ENCODE data around the gene OPHN1. TPM values are rescaled to one million over a fixed set of nuclear protein-coding genes. Genes with fewer than 3 reads are reported as not detected.

Gene OPHN1
- total RNA-seq, 1 experiment from 2014 or later: 4.0 TPM

DNA sequence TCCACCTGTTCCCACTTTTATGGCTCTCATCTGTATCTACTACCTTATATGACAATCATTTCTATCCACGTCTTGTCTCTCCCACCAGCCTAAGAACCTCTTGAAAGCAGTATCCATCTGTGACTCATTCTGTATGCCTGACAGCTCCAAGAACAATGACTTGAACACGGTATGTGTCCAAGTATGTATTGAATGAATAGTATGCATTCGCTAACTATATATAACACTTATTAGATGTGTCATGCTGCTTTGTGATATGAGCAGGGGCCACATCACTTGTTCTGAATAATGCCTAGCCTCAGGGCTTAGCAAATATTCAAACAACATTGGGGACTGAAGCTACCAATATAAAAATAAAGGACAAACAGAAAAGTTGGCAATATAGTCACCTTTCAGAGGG lies 4.9 kb downstream of the OPHN1 start:
- ChIA-PET CTCF (no interaction called here), POLR2A (no interaction called here)
- H3K4me3 Mint-ChIP-seq (ENCODE audit: unreplicated experiment): no peak overlapping the region
- peaks cover 34% of the 10 kb centered on the region for H3K27me3 Mint-ChIP-seq (ENCODE audit: insufficient read depth, unreplicated experiment)
- TF ChIP-seq, protein P1, sequence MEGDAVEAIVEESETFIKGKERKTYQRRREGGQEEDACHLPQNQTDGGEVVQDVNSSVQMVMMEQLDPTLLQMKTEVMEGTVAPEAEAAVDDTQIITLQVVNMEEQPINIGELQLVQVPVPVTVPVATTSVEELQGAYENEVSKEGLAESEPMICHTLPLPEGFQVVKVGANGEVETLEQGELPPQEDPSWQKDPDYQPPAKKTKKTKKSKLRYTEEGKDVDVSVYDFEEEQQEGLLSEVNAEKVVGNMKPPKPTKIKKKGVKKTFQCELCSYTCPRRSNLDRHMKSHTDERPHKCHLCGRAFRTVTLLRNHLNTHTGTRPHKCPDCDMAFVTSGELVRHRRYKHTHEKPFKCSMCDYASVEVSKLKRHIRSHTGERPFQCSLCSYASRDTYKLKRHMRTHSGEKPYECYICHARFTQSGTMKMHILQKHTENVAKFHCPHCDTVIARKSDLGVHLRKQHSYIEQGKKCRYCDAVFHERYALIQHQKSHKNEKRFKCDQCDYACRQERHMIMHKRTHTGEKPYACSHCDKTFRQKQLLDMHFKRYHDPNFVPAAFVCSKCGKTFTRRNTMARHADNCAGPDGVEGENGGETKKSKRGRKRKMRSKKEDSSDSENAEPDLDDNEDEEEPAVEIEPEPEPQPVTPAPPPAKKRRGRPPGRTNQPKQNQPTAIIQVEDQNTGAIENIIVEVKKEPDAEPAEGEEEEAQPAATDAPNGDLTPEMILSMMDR (IDR thresholded peaks at IDR 0.05; ENCODE audit: unreplicated experiment): no peak
- H3K4me1 Mint-ChIP-seq (ENCODE audit: insufficient read depth, unreplicated experiment): peaks cover 6% of the 10 kb centered on the region
- intact Hi-C loops (cut with micrococcal nuclease): no loop called here
- peaks cover 5% of the 10 kb centered on the region for H3K36me3 Mint-ChIP-seq (ENCODE audit: insufficient read depth, unreplicated experiment)
- H3K27ac Mint-ChIP-seq (ENCODE audit: low read depth, unreplicated experiment): no peak overlapping the region
- no TSS peak for BruUV-seq (replicated peaks)
- DNase-seq (ENCODE audit: unreplicated experiment): peak; percentile 49
- H3K9me3 Mint-ChIP-seq (ENCODE audit: unreplicated experiment): no peaks in the 10 kb centered on the region

DNA sequence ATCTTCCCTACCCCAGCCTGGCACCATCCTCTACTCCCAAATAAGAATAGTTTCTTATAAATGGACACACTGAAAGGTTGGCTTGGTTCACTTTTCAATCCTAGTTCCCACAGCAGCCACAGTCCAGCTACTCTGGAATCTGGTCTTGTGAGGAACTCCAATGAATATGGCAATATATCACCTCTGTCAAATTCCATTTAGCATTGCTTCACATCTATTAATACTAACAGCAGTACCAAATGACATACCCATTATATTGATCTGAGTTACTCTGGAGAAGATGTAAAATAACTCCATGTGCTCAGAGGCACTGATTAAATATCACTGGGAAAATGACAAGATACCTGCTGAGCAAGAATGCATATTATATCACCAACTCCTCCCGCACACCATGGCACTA lies 8.6 kb downstream of the OPHN1 start:
- POLR2A ChIA-PET: interaction anchor here (1.1 kb wide), 1 partner anchor 9 kb away, joined by 3 read pairs; the partner anchor contains the start of gene OPHN1
- DNase-seq (ENCODE audit: unreplicated experiment): no peak
- Mint-ChIP-seq H3K9me3 (ENCODE audit: unreplicated experiment) (no peaks in the 10 kb centered on the region), H3K4me3 (ENCODE audit: unreplicated experiment) (no peak overlapping the region), H3K27me3 (ENCODE audit: insufficient read depth, unreplicated experiment) (peaks cover 50% of the 10 kb centered on the region), H3K4me1 (ENCODE audit: insufficient read depth, unreplicated experiment) (peaks cover 6% of the 10 kb centered on the region), H3K27ac (ENCODE audit: low read depth, unreplicated experiment) (no peak overlapping the region), H3K36me3 (ENCODE audit: insufficient read depth, unreplicated experiment) (peaks cover 6% of the 10 kb centered on the region)
- CTCF ChIA-PET: interaction anchor here (0.9 to 1.7 kb wide), 2 partner anchors 17 to 228 kb away, joined by 3 to 4 read pairs; no protein-coding TSS in a partner anchor
- intact Hi-C loops (cut with micrococcal nuclease): no loop called here
- TF ChIP-seq, protein P1 (IDR thresholded peaks at IDR 0.05; ENCODE audit: unreplicated experiment): no peak
- BruUV-seq (replicated peaks): no TSS peak

DNA sequence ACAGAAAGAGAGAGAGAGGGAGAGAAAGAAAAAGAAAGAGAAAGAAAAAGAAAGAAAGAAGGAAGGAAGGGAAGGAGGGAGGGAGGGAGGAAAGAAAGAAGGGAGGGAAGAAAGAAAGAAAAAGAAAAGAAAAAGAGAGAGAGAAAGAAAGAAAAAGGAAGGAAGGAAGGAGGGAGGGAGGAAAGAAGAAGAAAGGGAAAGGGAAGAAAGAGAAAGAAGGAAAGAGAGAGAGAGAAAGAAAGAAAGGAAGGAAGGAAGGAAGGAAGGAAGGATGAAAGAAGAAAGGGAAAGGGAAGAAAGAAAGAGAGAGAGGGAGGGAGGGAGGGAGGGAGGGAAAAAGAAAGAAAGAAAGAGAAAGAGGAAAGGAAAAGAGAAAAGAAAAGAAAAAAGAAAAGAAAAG lies 10.8 kb downstream of the OPHN1 start:
- Mint-ChIP-seq H3K27me3 (ENCODE audit: insufficient read depth, unreplicated experiment) (peaks cover 59% of the 10 kb centered on the region), H3K27ac (ENCODE audit: low read depth, unreplicated experiment) (no peak overlapping the region), H3K9me3 (ENCODE audit: unreplicated experiment) (no peaks in the 10 kb centered on the region), H3K4me3 (ENCODE audit: unreplicated experiment) (no peak overlapping the region), H3K36me3 (ENCODE audit: insufficient read depth, unreplicated experiment) (peaks cover 6% of the 10 kb centered on the region), H3K4me1 (ENCODE audit: insufficient read depth, unreplicated experiment) (no peaks in the 10 kb centered on the region)
- ChIA-PET CTCF (interaction anchor here (0.6 to 1.0 kb wide), 2 partner anchors 10 to 240 kb away, joined by 3 to 4 read pairs; partner anchors contain the start of gene OPHN1), POLR2A (interaction anchor here (0.7 kb wide), 1 partner anchor 10 kb away, joined by 6 read pairs; no protein-coding TSS in a partner anchor)
- TF ChIP-seq, protein P1 (IDR thresholded peaks at IDR 0.05; ENCODE audit: unreplicated experiment): no peak
- no TSS peak for BruUV-seq (replicated peaks)
- no peak for DNase-seq (ENCODE audit: unreplicated experiment)
- intact Hi-C loops (cut with micrococcal nuclease): no loop called here

DNA sequence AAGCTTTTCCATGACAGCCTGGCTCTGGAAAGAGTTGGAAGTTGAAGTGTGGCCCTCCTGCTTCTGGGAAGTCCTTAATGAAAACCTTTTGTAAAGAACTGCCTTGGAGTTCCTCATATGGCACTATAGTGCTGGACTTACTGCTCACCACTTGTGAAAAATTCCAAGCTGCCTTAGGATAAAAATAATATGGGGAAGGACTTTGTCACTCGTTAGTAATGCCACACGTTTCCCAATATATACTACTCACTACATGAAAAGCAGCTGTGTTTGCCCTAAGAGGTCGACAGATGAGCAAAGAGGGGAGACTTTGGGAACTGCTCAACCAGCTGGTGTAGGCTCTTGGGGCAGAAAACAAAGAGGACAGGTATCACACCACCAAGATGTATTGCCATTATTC lies 11.7 kb downstream of the OPHN1 start:
- DNase-seq (ENCODE audit: unreplicated experiment): no peak
- peaks cover 6% of the 10 kb centered on the region for H3K36me3 Mint-ChIP-seq (ENCODE audit: insufficient read depth, unreplicated experiment)
- H3K4me3 Mint-ChIP-seq (ENCODE audit: unreplicated experiment): no peak overlapping the region
- CTCF ChIA-PET: interaction anchor here (0.5 kb wide), 1 partner anchor 35 kb away, joined by 3 read pairs; no protein-coding TSS in a partner anchor
- intact Hi-C loops (cut with micrococcal nuclease): no loop called here
- POLR2A ChIA-PET: no interaction called here
- no peaks in the 10 kb centered on the region for H3K4me1 Mint-ChIP-seq (ENCODE audit: insufficient read depth, unreplicated experiment)
- TF ChIP-seq, protein P1 (IDR thresholded peaks at IDR 0.05; ENCODE audit: unreplicated experiment): no peak
- peaks cover 59% of the 10 kb centered on the region for H3K27me3 Mint-ChIP-seq (ENCODE audit: insufficient read depth, unreplicated experiment)
- H3K9me3 Mint-ChIP-seq (ENCODE audit: unreplicated experiment): no peaks in the 10 kb centered on the region
- H3K27ac Mint-ChIP-seq (ENCODE audit: low read depth, unreplicated experiment): no peak overlapping the region
- no TSS peak for BruUV-seq (replicated peaks)
